Ascending aorta (tissue), 2 donors: ENCODE data around the gene NTRK1. TPM values are rescaled to one million over a fixed set of nuclear protein-coding genes. Genes with fewer than 3 reads are reported as not detected.

Experiments used
- DNase-seq, 2 donors: peaks; one replicate each; pipeline ENCODE4 v3.0.0-alpha.2; 2019; ENCODE audit warnings: low spot score in 2 of 2
- H3K27ac ChIP-seq, 2 donors: fragments of 200-600 bp; sonication (generic); one replicate each; pipeline ENCODE4 v1.5.1; 2016 to 2017; ENCODE audit warnings: mild to moderate bottlenecking in 1 of 2
- H3K27me3 ChIP-seq: fragments of 200-600 bp; sonication (generic); one replicate; pipeline ENCODE4 v1.5.1; 2017
- H3K36me3 ChIP-seq, 2 donors: fragments of 200-600 bp; sonication (generic); one replicate each; pipeline ENCODE4 v1.5.1; 2016
- H3K4me1 ChIP-seq, 2 donors: fragments of 200-600 bp; sonication (generic); one replicate each; pipeline ENCODE4 v1.5.1; 2016 to 2017; ENCODE audit warnings: mild to moderate bottlenecking in 1 of 2
- H3K4me3 ChIP-seq, 2 donors: fragments of 200-600 bp; sonication (generic); one replicate each; pipeline ENCODE4 v1.5.1; 2016 to 2017; ENCODE audit warnings: mild to moderate bottlenecking in 1 of 2
- H3K9me3 ChIP-seq, 2 donors: fragments of 200-600 bp; sonication (generic); one replicate each; pipeline ENCODE4 v1.5.1; 2016
- CTCF ChIP-seq, 3 experiments: fragments of 200-600 bp in 2 of 3; fragments of 450-650 bp in 1 of 3; sonication (generic) in 2 of 3; IDR thresholded peaks; one replicate each; pipeline ENCODE4 v1.5.1; 2016 to 2019; ENCODE audit warnings: antibody characterized with exemption in 3 of 3, mild to moderate bottlenecking in 1 of 3, moderate library complexity in 1 of 3
- intact Hi-C: fragments of 100-400 bp; cut with DNase I; formaldehyde crosslinking; loops from one replicate; pipeline ENCODE4 v1.15.1; 2023
- total RNA-seq: library from RNA; depleted of rRNA; stranded (reverse); fragments of >200 nt; gene quantifications from one replicate; pipeline ENCODE4 v1.1.0, GENCODE V29; 2016

The NTRK1 gene
- total RNA-seq, 1 donor from 2014 or later: not detected

GRCh38 chr1:156858959-156859522, 1.6 kb upstream of the NTRK1 start, which contains the start of gene INSRR:
TSS of gene INSRR (minus strand) at chr1:156859117. CDS start at chr1:156858621, 496 bp downstream.
- intact Hi-C loops: no loop called here
- H3K27me3 ChIP-seq: peaks cover 13% of the 10 kb centered on the region
- peak within 1 kb of the TSS; percentile 20 to 49 for H3K4me3 ChIP-seq
- no peaks in the 10 kb centered on the region for H3K36me3 ChIP-seq
- no peak for TF ChIP-seq CTCF (IDR thresholded peaks at IDR 0.05)
- peaks cover 3 to 21% of the 10 kb centered on the region in 2 donors for H3K4me1 ChIP-seq
- H3K9me3 ChIP-seq: no peaks in the 10 kb centered on the region
- DNase-seq: no peak
- H3K27ac ChIP-seq: no peak within 1 kb of the TSS

GRCh38 chr1:156859523-156860112, 1.0 kb upstream of the NTRK1 start:
- Histone ChIP-seq H3K4me1 (peaks cover 3 to 21% of the 10 kb centered on the region in 2 donors), H3K27ac (no peak overlapping the region), H3K9me3 (no peaks in the 10 kb centered on the region), H3K36me3 (no peaks in the 10 kb centered on the region), H3K4me3 (peak overlapping the region; percentile 20 to 49), H3K27me3 (peaks cover 13% of the 10 kb centered on the region)
- no peak for TF ChIP-seq CTCF (IDR thresholded peaks at IDR 0.05)
- DNase-seq: no peak
- intact Hi-C loops: no loop called here

DNA sequence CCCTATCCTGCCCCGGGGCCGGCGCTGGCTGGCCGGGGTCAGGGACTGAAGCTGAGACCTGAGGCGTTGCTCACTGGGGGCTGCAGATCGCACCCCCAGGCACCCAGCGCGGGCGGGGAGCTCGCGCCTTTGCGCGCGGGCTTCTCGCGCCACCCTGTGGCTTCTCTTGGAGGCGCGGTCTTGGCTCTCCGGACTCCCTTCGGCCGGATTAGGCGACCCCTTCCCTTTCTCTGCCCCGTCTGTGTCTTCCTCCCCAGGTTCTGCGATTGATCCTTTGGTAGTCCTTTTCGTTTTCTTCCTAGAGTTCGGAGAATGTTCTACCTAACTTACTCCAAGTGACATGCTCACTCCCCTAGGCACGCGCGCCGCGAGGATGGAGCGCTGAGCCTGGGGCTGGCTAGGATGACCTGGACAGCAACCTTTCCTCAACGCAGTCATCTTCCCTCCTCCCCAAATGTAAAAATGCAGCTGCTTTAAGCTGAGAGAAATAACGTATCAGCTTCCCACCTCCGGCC, 495 bp upstream of the NTRK1 start:
- Histone ChIP-seq H3K36me3 (no peaks in the 10 kb centered on the region), H3K4me1 (peaks cover 3 to 21% of the 10 kb centered on the region in 2 donors), H3K27ac (no peak overlapping the region), H3K4me3 (peak overlapping the region; percentile 20 to 49), H3K9me3 (no peaks in the 10 kb centered on the region), H3K27me3 (peaks cover 13% of the 10 kb centered on the region)
- no peak for DNase-seq
- intact Hi-C loops: no loop called here
- peak; percentile 50 to 63 (median 63) for TF ChIP-seq CTCF (IDR thresholded peaks at IDR 0.05)

GRCh38 chr1:156862584-156862983, 1.9 kb downstream of the NTRK1 start:
- no peak for DNase-seq
- H3K4me3 ChIP-seq: no peak overlapping the region
- TF ChIP-seq CTCF (IDR thresholded peaks at IDR 0.05): no peak
- no peaks in the 10 kb centered on the region for H3K36me3 ChIP-seq
- peaks cover 3 to 21% of the 10 kb centered on the region in 2 donors for H3K4me1 ChIP-seq
- H3K27ac ChIP-seq: no peak overlapping the region
- H3K27me3 ChIP-seq: peaks cover 13% of the 10 kb centered on the region
- no peaks in the 10 kb centered on the region for H3K9me3 ChIP-seq
- intact Hi-C loops: no loop called here

- Histone ChIP-seq H3K9me3 (no peaks in the 10 kb centered on the region), H3K27ac (no peak overlapping the region), H3K4me1 (peaks cover 3 to 21% of the 10 kb centered on the region in 2 donors), H3K4me3 (no peak overlapping the region), H3K36me3 (no peaks in the 10 kb centered on the region), H3K27me3 (peaks cover 13% of the 10 kb centered on the region)
- intact Hi-C loops: no loop called here
- TF ChIP-seq CTCF (IDR thresholded peaks at IDR 0.05): no peak
- DNase-seq: no peak
These were observed 2.4 kb downstream of the NTRK1 start for GRCh38 chr1:156862997-156863599.
